Measurements from ENCODE around the gene NEDD4L.

Gene NEDD4L

DNA sequence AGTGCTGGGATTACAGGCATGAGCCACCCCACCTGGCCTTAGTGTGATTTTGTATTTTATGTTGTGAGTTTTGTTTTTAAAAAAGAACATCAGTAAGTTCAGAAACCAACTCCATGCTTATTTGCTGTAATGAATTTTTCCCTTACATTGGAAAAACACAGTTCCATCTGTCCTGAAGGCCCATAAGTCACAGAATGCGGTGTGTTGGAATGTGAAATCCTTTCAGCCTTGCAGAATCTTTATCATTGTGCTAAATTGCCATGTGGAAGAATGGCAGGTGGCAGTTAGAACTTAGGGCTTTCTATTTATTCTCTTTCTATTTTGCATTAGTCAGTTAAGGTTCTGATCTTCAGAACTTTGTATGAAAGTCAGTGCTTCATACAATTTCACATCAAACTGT is 52.6 kb downstream of the NEDD4L start:
- DNase-seq, result no peak

DNA sequence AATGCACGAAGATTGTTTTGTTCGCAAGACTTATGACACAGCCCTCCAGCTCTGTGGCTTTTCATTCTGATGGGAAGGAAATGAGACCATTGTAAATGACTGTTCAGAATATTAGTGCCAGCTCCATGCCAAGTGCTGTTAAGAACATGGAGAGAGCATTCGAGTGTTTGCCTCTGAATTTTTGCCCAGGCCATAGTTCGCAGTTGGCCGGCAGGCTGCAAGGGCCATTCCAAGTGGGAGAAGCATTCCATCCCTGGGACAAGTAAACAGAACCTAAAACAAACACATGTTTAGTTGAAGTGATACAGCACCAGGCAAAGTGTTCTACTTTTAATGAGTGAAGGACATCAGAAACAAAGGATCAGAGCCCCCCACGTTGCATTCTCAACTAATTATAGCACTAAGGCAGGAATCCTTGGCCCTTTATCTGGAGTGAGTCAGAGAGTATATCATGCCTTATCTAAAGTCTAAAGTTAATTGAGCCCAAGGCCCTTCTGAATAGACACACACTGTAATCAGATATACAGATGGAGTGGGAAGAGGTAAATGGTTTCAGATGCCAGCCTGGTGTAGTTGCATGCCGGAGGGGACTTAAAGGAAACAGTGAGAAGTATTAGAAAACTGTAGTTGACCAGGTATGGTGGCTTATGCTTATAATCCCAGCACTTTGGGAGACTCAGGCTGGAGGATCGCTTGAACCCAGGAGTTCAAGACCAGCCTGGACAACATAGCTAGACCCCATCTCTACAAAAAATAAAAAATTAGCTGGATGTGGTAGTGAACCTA is 53.3 kb downstream of the NEDD4L start:
- no peak for DNase-seq

DNA sequence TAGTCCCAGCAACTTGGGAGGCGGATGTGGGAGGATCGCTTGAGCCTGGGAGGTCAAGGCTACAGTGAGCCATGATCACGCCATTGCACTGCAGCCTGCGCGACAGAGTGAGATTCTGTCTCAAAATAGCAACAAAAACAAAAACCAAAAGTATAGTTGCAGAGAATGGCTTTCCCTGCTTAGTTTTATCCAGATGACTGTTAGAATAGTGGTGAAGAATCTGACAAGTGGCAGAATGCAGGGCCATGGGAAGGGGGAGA is 53.8 kb downstream of the NEDD4L start:
- no peak for DNase-seq

DNA sequence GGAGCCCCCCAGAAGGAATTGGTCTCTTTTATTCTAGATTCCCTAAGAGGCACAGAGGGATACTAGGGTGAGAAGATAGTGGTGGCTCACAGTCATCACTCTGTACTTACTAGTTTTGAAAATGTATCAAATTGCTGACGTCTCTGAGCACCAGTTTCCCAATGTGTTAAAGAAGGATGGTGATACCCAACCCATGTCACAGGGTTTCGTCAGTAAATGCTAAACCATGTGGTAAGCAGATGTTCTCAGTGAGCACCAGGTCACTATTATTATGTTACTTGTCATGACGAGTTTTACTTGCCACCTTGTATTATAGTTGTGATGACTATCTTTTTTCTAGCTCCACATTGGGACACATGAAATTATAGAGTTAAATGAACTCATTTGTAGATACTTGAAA is 54.7 kb downstream of the NEDD4L start:
- DNase-seq, result no peak

DNA sequence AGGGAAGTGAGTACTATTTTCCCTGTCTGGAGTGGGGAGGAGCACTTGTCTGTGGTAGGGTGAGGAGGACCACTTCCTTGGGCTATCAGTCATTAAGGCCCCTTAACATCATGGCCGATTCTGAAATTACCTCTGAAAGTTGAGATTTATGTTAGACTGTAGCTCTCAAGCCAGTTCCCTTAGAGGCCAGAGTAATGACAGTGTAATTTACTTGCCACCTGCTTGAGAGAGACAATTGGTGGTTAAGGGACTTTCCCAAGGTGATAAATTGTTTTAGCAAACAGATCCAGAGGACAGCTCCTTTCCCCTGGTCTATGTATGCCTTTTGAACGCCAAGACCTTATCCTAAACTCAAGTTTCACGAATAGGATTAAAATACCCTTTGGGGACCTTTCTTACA is 56.1 kb downstream of the NEDD4L start:
- no peak for DNase-seq

DNA sequence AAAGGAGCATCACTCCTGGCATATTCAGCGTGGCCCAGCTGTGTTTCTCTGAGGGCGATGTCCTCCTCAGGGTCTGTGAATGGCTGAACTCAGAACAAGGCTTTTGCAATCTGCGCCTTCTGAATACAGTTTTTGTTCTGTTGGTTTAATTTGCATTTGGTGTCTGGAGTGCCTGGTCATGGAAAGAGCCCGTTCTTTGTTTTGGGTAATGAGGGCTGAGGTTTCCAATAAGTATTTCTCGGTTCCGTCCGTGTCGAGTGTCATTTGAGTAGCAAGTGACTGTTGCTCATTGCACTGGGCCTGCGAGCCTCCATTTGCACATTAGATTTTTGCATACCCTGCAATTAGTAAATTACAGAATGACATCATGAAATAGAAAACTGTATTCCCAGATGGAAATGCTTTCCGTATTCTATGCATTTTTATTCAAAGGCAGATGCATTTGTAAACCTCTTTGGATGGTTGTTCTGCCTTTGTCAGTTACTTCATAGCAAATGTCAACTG is 57.3 kb downstream of the NEDD4L start:
- DNase-seq, result no peak

DNA sequence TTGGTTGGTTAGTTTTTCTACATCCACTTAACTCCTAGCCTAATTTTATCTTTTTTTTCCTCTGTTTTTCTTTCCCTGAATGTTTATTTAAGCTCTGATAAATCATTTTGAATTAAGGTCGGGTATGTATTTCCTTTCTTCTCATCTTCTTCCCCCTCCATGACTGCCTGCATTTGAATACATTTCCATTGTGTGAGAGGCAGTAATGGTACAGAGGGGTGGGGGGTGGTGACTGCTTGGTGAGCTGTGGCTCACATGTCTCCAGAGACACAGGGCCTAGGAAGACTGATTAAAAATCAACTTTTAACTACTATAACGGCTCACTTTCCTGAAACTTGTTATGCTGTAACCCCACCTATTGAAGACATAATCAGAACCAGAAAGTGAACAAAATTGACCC is 58.0 kb downstream of the NEDD4L start:
- no peak for DNase-seq

DNA sequence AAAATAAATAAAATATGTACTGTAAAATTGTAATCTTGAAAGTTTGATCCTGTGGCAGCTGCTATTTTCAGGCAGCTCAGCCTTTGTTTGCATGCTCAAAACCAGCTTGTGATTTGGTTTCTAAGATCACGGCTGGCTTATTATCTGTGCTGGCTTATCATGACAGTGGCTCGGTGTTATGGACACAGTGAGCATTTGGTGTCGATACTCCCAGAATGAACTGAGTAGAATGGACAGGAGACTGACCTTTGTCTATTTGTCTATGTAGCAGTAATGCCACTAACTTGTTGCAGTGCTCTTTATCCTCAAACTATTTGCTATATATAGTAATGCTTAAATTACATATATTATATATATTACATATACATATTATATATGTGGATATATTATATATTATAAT is 58.8 kb downstream of the NEDD4L start:
- DNase-seq, result no peak

DNA sequence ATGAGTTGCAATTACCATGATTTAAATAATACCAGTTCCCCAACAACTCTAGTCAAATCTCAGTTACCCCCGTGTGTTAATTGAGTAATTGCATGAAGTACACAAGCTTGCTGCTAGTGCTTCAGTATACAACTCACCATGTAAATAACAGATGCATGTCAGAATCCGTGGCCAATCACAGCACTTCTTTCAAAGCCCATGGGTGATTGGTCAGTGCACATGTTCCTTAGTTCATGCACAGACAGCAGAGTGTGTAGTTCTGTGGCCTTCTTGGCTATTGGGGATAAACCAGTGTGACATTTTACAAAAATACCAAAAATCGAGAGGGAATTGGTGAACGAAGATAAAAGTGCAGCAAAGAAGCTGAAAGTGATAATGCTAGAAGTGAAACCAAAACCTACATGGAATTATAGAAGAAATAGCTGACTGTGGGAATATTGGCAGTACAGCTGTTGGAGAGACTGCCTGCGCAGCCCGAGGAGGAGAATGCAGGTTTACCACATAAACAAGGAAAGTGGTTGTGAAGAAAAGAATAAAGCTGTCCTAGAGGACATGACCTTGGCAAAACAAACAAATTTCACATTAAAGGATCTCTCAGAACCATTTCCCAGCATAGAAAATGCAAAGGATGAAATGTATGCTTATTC is 59.4 kb downstream of the NEDD4L start:
- DNase-seq, result no peak

DNA sequence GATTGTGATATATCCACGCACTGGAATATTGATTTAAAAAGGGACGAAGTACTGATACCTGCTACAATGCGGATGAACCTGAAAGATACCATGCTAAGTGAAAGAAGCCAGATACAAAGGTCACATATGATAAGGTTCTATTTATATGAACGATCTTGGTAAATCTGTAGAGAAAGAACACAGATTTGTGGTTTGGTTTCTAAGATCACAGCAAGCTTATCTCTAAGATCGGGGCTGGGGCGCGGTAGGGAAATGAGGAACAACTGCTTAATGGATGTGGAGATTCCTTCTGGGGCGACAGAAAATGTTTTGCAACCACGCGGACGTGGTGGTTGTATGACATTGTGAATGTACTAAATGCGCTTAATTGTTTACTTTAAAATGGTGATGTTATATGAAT is 60.1 kb downstream of the NEDD4L start:
- no peak for DNase-seq

DNA sequence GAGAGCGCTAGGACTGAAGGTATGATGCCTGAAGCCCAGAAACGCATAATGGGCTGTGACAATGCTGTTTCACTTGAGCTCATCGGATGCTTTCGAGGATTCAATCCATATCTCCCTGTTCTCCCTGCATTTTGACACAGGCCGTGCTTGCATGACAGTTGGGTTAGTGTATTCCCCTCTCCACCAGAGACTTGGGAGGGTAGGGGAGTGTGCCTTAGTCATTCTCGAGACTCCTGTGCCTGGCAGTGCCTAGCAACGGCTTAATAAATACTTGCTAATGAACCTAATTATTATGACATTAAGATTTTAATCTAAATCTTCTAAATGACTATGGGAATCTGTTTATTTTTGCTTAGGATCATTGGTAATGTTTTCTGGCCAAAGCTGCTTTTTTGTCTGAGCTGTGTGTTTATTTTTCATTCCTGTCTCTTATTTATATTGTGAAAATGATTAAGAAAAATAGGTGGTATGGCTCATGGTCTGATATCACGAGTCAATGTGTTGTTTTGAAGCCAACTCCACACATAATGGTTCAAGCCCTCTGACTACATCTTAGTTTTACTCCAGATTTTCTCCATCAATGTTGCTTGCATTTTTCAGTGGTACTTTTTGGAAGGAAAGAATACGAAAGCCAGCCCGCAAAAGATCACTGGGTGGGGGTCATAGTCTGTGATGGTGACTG is 61.3 kb downstream of the NEDD4L start:
- DNase-seq, result no peak

DNA sequence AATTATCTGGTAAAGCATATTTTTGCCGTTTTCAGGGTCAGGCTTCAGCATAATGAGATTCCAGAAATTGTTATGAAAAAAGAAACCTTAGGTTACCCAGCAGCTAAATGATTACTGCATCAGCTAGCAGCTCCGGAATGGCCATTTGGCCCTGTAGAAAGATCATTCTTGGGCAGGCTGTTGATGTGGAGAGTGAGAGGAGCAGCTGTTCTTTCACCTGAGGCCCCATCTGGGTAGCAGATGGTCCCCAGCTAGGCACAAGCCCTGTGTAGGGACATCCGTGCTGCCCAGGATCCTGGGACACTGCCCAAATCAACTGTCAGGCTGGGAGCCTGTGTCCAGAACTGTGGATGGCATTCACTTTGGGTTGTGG is 61.8 kb downstream of the NEDD4L start:
- no peak for DNase-seq

DNA sequence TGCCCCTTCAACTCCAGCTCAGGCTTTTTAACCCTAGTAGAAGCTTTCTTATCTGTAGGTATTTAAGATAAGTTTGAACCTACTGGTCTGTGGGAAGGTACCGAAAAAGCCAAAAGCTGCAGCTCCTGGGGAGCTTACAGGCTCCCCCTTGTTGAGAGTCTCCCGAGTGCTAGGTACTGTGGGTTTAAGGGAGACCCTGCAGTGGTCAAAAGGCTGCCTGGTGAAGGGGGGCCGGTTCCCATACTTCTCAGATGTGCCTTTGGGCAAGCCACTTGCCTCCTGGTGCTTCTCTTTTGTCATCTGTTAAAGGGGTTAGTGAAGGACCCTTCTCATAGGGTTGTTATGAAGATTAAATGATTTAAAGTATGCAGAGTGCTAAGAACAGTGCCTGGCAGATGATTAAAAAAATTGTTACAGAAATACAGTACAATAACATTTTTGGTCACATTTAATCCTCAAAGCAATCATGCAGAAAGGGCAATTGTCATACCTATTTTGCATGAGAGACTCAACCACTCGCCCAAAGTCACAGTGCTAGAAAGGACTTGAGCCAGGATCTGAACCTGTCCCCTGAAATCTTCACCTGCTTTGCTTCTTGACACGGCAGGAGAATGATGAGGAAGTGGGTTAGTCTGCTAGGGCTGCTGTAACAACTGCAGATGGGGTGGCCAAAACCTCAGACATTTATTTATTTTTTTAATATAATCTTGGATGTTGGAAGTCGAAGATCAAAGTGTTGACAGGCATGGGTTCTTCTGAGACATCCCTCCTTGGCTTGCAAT is 62.5 kb downstream of the NEDD4L start:
- DNase-seq, result no peak

DNA sequence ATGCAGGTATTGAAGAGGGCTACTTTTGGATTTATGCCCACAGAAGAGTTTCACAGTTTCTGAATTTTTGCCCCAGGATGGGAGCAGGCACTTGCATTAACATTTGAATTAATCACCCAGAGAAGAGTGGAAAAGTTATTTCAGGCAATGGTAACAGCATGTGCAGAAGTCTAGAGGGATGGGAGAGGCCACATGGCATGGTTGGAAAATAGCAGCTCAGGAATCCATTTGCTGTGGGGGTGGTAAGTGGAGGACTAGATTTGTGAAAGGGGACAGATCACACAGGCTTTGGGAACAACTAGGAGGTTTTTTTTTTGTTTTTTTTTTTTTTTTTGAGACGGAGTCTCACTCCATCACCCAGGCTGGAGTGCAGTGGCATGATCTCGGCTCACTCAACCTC is 65.2 kb downstream of the NEDD4L start:
- no peak for DNase-seq

DNA sequence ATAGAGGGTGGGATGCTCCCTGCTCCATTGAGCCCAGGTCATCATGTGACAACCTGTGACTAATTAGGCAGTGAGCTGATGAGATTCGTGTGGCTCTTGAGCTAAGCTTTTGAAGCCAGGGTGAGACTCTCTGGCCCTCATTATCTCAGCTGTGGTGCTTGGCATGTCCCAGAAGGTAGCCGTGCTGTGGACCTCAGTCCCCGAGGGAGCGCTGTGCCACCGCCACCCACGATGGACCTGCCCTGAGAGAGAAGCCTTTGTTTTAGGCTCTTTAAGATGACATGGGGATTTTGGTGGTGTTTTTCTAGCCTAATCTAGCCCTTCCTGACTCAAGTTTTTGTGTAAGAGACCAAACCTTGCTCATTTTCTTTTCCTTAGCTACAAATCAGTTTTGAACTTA is 66.4 kb downstream of the NEDD4L start:
- no peak for DNase-seq

DNA sequence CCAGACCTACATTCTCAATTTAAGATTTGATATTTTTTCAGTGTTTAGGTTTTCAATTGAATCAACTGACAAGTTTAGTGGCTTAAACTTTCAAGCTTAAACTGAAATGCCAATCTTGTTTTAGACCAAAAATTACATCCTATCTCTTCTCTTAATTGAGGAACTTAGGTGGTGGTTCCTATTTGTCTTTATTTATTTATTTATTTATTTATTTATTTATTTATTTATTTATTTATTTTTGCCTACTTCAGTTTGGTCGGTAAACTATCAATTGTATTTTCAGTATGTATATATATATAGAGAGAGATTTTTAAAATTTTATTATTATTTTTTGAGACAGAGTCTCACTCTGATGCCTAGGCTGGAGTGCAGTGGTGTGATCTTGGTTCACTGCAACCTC is 68.1 kb downstream of the NEDD4L start:
- no peak for DNase-seq

DNA sequence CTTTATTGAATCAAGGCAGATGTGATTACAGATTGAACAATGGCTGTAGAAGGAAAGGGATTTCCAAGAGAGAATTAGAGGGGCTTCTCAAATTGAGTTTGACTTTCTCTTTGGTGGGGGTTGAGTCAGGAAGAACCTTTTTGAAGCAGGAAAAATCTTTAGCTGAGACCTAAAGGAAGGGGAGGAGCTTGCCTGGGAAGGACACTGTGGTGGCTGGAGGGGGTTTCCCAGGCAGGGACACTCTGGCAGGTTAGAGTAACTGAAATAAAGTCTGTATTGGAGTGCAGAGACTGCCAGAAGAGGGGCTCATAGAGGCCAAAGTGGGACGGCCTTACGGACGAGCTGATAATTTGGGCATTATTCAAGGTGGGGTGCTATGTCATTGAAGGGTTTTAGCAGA is 69.3 kb downstream of the NEDD4L start:
- DNase-seq, result no peak

DNA sequence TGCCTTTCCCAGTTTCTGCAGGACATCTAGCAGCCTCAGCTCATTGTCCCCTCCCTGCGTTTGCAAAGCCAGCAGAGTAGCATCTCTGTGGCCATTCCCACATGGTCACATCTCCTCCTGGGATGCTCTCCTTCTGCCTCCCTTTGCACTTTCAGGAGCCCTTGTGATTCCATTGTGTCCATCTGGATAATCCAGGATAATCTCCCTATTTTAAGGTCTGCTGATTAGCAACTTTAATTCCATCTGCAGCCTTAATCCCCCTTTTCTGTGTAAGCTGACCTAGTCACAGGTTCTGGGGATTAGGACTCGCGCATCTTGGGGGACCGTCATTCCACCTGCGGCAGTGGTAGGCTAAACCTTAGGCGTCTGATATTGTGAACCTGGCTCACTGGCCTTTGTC is 70.7 kb downstream of the NEDD4L start:
- no peak for DNase-seq

DNA sequence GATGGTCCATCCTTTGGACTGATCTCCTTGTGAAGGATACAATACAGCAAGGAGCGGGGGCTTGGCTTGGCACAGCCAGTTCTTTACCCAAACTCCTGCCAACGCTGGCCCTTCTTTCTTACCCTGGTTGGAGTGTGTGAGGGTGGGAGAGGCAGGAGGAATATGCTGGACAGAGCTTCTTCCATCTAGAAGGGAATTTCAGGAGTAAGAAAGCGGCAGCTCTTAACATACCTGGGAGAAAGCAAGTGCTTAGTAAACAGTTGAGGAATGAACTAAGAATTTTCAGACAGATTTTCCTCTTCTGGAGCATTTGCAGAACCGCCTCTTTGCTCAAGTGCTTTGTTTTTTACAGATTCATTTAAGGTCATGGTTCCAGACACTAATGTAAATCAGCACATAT is 72.8 kb downstream of the NEDD4L start:
- DNase-seq, result no peak

DNA sequence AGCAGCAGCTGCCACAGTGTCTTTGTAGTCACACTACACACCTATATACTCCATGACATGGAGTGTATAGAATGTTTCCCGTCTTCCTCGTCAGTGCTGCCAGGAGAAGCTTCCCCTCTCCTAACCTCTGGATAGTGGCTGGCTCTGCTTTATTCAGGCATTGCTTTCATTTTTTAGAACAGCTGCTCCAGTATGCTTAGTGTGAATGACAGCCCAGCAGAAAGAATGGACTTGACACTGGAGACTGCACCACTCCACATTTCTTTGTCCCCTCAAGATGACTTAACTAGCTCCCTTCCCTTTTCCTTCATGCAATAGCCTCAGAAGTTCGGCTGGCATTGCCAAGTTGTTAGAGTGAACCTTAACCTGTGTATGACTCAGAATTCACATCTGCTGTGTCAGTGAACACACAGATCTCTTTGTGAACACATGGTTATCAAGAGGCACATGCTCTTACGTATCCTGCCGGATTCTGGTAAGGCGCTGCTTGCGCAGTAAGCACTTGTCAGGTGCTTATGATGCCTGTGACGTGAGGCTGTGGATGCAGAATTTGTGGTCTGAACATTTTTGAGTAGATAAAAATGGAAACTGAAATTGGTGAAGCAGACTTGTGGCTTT is 73.9 kb downstream of the NEDD4L start:
- no peak for DNase-seq

DNA sequence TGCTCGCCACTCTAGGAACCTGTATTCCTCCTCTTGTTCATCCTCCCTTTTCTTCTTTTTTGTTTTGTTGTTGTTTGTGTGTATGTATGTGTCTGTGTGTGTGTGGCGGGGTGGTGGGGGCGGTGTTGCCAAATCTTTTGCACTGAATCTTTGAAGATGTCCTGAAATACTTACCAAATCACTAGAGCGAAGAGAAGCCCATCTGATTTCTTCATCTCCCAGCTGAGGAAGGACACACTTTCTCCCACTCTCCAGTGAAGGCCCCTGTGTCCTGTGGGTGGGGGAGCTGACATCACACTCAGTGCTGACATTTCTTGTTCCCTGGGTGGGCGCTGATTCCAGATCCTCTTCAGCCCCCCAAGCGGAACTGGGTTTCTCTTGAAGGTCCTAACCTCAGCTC is 74.5 kb downstream of the NEDD4L start:
- no peak for DNase-seq

DNA sequence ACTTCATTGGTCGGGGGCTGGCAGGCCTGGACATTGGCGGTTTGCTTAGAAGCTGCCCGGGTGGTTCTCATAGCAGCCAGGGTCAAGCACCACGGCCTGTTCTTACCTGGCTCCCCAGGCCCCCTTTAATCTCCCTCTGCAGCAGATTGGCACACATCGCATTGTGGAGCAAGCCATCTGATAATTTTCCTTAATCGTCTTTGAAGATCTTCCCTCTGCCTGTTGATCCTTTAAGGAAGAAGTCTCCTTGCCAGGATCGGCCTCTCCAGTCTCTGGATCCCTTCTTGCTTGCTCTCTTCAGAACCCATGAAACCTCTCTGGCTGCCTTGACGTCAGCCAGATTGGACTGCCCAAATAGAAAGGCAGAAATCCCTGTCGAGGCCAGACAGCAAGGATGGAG is 75.8 kb downstream of the NEDD4L start:
- DNase-seq, result no peak

DNA sequence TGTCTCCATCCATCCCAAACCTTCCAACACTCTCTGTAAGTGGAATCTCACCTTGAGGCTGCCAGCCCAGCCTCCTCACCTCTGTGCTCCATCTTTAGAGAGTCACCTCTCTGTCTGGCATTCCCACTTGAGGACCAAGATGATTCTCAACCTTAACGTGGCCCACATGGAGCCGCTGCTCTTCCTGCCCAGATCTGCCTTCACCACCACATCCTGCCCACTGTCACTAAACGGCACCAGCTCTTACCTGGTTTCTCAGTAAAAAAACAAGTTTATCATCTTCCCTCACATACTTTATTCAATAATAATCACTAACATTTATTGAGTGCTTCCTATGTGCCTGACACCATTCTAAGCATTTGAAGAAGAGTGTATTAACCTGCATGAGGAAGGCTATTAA is 80.4 kb downstream of the NEDD4L start:
- no peak for DNase-seq
